Upper lobe of left lung (tissue), 4 donors: ENCODE results near the gene PFDN2.
"Not testable (repeated sequence)": the region's sequence is repeated elsewhere in the genome, so short reads cannot be mapped to it uniquely, and the experiment has no call there.

Source experiments
- CTCF ChIP-seq, 6 experiments: fragments of 450-650 bp in 4 of 6; fragments of 200-600 bp in 2 of 6; sonication (generic) in 2 of 6; IDR thresholded peaks; one replicate each; pipeline ENCODE4 v1.5.1; 2016 to 2019; ENCODE audit warnings: antibody characterized with exemption in 6 of 6
- EP300 ChIP-seq, 4 donors: sonication (generic); formaldehyde crosslinking; IDR thresholded peaks; one replicate each; pipeline ENCODE4 v1.5.1; 2017; ENCODE audit warnings: antibody characterized with exemption in 4 of 4, control low read depth in 2 of 4
- POLR2A ChIP-seq, 4 donors: fragments of 450-650 bp; IDR thresholded peaks; one replicate each; pipeline ENCODE4 v1.5.1; 2016 to 2017; ENCODE audit warnings: antibody characterized with exemption in 4 of 4, mild to moderate bottlenecking in 2 of 4

GRCh38 chr1:161115961-161116360 is 1.9 kb downstream of the PFDN2 start:
- not testable (repeated sequence) for TF ChIP-seq CTCF, POLR2A, EP300 (IDR thresholded peaks at IDR 0.05)
